Peyer's patch (tissue), 4 donors: ENCODE measurements around the gene USP32.

Experiments used
- POLR2A ChIP-seq, 2 donors: fragments of 450-650 bp; IDR thresholded peaks; one replicate each; pipeline ENCODE4 v1.5.1; 2017; ENCODE audit warnings: antibody characterized with exemption in 2 of 2, mild to moderate bottlenecking in 2 of 2, moderate library complexity in 2 of 2
- TF ChIP-seq, protein P1 (sequence below), 6 experiments: fragments of 450-650 bp in 4 of 6; fragments of 200-600 bp in 2 of 6; sonication (generic) in 1 of 6; IDR thresholded peaks; one replicate each; pipeline ENCODE4 v1.5.1; 2017 to 2019; ENCODE audit warnings: antibody characterized with exemption in 6 of 6, mild to moderate bottlenecking in 3 of 6, moderate library complexity in 1 of 6

DNA sequence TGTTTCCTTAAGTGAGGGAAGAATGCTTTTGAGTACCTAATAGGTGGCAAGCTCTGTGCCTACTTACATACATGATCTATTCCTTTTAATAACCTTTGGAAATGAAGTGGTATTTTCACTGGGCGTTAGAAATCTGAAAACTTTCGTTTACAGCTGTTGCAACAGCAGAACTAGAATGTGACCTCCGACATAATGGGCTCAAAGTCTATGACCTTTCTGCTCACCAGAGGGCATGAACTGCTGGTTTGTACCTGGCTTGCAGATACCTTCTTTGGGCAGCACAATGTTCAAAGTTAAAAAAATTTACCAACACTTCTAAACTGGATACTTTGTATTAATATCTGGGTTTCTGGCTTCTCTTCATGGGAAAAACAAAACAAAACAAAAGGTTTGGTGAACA lies 217.9 kb downstream of the USP32 start:
- TF ChIP-seq, protein P1, sequence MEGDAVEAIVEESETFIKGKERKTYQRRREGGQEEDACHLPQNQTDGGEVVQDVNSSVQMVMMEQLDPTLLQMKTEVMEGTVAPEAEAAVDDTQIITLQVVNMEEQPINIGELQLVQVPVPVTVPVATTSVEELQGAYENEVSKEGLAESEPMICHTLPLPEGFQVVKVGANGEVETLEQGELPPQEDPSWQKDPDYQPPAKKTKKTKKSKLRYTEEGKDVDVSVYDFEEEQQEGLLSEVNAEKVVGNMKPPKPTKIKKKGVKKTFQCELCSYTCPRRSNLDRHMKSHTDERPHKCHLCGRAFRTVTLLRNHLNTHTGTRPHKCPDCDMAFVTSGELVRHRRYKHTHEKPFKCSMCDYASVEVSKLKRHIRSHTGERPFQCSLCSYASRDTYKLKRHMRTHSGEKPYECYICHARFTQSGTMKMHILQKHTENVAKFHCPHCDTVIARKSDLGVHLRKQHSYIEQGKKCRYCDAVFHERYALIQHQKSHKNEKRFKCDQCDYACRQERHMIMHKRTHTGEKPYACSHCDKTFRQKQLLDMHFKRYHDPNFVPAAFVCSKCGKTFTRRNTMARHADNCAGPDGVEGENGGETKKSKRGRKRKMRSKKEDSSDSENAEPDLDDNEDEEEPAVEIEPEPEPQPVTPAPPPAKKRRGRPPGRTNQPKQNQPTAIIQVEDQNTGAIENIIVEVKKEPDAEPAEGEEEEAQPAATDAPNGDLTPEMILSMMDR (IDR thresholded peaks at IDR 0.05): no peak
- no peak for TF ChIP-seq POLR2A (IDR thresholded peaks at IDR 0.05)
